Stomach (tissue), 4 donors: Measurements from ENCODE around the gene CFAP57.

Experiments
- POLR2A ChIP-seq, 4 donors: fragments of 450-650 bp; IDR thresholded peaks; one replicate each; pipeline ENCODE4 v1.6.1; 2016; ENCODE audit warnings: antibody characterized with exemption in 4 of 4, control low read depth in 2 of 4, mild to moderate bottlenecking in 1 of 4, moderate library complexity in 1 of 4
- TF ChIP-seq, protein P1 (sequence below), 7 experiments: fragments of 450-650 bp in 4 of 7; fragments of 200-600 bp in 3 of 7; sonication (generic) in 3 of 7; IDR thresholded peaks; one replicate each; pipeline ENCODE4 v1.5.1; 2016 to 2019; ENCODE audit warnings: antibody characterized with exemption in 7 of 7, control low read depth in 2 of 7, mild to moderate bottlenecking in 1 of 7

DNA sequence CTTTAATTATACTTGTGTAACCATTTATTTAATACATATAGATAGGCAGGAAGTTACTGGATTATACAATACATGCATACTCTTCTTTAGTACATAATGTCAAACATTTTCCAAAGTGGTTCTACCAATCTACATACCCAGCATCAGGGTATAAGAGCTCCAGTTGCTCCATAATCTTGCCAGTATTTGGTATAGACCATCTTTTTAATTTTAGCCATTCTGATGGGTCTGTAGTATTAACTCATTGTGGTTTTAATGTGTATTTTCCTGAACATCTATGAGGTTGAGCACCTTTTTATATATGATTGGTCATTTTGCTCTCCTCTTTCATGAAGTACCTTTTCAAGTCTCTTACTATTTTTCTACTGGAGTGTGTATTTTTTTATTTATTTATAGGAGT, 32.1 kb upstream of the CFAP57 start:
- TF ChIP-seq POLR2A (IDR thresholded peaks at IDR 0.05), result no peak
- TF ChIP-seq, protein P1, sequence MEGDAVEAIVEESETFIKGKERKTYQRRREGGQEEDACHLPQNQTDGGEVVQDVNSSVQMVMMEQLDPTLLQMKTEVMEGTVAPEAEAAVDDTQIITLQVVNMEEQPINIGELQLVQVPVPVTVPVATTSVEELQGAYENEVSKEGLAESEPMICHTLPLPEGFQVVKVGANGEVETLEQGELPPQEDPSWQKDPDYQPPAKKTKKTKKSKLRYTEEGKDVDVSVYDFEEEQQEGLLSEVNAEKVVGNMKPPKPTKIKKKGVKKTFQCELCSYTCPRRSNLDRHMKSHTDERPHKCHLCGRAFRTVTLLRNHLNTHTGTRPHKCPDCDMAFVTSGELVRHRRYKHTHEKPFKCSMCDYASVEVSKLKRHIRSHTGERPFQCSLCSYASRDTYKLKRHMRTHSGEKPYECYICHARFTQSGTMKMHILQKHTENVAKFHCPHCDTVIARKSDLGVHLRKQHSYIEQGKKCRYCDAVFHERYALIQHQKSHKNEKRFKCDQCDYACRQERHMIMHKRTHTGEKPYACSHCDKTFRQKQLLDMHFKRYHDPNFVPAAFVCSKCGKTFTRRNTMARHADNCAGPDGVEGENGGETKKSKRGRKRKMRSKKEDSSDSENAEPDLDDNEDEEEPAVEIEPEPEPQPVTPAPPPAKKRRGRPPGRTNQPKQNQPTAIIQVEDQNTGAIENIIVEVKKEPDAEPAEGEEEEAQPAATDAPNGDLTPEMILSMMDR (IDR thresholded peaks at IDR 0.05), result no peak
